Thyroid gland (tissue), 4 donors: Measurements from ENCODE around the gene CD226. TPM values are rescaled to one million over a fixed set of nuclear protein-coding genes. Genes with fewer than 3 reads are reported as not detected.

Experiments used
- DNase-seq, 2 donors: peaks; one replicate each; pipeline ENCODE4 v3.0.0-alpha.2; 2019
- H3K27ac ChIP-seq, 3 donors: fragments of 200-600 bp; sonication (generic); 1 replicate in 2 of 3; 2 replicates in 1 of 3; pipeline ENCODE4 v1.5.1; 2016 to 2019; ENCODE audit warnings: mild to moderate bottlenecking in 1 of 3, moderate library complexity in 1 of 3
- H3K27me3 ChIP-seq: fragments of 200-600 bp; sonication (generic); one replicate; pipeline ENCODE4 v1.5.1; 2019
- H3K36me3 ChIP-seq, 2 donors: fragments of 200-600 bp; sonication (generic); one replicate each; pipeline ENCODE4 v1.5.1; 2016 to 2019
- H3K4me1 ChIP-seq, 2 donors: fragments of 200-600 bp; sonication (generic); one replicate each; pipeline ENCODE4 v1.5.1; 2017 to 2019
- H3K4me3 ChIP-seq, 3 donors: fragments of 200-600 bp; sonication (generic); replicated peaks in 1 of 3; 1 replicate in 2 of 3; 2 replicates in 1 of 3; pipeline ENCODE4 v1.5.1; 2016; ENCODE audit warnings: mild to moderate bottlenecking in 1 of 3
- H3K9me3 ChIP-seq: fragments of 200-600 bp; sonication (generic); one replicate; pipeline ENCODE4 v1.5.1; 2017
- POLR2A ChIP-seq, 2 donors: fragments of 450-650 bp; IDR thresholded peaks; one replicate each; pipeline ENCODE4 v1.6.1; 2017; ENCODE audit warnings: antibody characterized with exemption in 2 of 2, mild to moderate bottlenecking in 2 of 2, moderate library complexity in 1 of 2
- WGBS, 2 donors: methylation state at CpG; one replicate each; pipeline ENCODE4 v1.1.5; 2017; 5-methylcytosine and 5-hydroxymethylcytosine counted together
- intact Hi-C: fragments of 100-400 bp; cut with DNase I; formaldehyde crosslinking; loops from one replicate; pipeline ENCODE4 v1.15.1; 2023
- total RNA-seq, 4 donors: library from RNA; depleted of rRNA; stranded (reverse); fragments of >200 nt; gene quantifications; one replicate each; pipeline ENCODE4 v1.2.3, GENCODE V29; 2016
- TF ChIP-seq, protein P1 (sequence below), 6 experiments: fragments of 200-600 bp in 3 of 6; fragments of 450-650 bp in 3 of 6; sonication (generic) in 3 of 6; IDR thresholded peaks; one replicate each; pipeline ENCODE4 v1.5.1; 2016 to 2019; ENCODE audit warnings: antibody characterized with exemption in 6 of 6, mild to moderate bottlenecking in 2 of 6, inconsistent platforms in 1 of 6, moderate library complexity in 1 of 6

Gene CD226
- total RNA-seq, 4 donors from 2014 or later = 0.98 to 5.6 (median 2.5) TPM

DNA sequence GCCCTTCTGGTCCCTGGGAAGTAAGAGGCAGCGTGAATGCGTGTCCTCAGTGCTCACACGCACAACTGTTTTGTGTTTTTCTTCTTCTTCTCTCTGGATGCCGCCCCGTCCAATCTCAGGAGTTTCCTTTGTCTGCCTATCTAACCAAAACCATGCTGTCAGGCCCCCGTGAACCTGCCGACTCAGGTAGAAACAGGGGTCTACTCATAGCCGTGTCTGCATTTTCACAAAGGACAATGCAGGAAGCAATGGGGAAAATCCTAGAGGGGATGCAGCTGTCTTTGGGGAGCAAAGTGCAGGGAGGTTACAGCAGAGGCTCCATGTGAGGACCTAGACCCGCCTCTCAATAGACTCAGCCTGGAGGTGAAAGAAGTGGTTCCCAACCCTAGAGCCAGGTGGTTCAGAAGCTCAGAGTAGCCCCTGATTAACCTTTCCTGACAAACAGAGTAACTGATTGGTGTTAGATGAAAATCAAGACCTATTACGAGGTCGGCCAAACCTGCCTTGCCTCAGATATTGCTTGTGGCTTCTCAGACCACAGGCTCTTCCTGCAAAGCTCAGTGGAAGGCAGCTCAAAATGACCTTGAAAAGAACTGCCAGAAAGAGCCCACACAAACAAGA, 49.3 kb downstream of the CD226 start:
- H3K36me3 ChIP-seq = no peaks in the 10 kb centered on the region
- no peak for DNase-seq
- H3K27ac ChIP-seq = no peak overlapping the region
- no peak overlapping the region for H3K4me3 ChIP-seq
- H3K4me1 ChIP-seq = no peaks in the 10 kb centered on the region
- no peak for TF ChIP-seq POLR2A (IDR thresholded peaks at IDR 0.05)
- TF ChIP-seq, protein P1, sequence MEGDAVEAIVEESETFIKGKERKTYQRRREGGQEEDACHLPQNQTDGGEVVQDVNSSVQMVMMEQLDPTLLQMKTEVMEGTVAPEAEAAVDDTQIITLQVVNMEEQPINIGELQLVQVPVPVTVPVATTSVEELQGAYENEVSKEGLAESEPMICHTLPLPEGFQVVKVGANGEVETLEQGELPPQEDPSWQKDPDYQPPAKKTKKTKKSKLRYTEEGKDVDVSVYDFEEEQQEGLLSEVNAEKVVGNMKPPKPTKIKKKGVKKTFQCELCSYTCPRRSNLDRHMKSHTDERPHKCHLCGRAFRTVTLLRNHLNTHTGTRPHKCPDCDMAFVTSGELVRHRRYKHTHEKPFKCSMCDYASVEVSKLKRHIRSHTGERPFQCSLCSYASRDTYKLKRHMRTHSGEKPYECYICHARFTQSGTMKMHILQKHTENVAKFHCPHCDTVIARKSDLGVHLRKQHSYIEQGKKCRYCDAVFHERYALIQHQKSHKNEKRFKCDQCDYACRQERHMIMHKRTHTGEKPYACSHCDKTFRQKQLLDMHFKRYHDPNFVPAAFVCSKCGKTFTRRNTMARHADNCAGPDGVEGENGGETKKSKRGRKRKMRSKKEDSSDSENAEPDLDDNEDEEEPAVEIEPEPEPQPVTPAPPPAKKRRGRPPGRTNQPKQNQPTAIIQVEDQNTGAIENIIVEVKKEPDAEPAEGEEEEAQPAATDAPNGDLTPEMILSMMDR (IDR thresholded peaks at IDR 0.05) = no peak
- WGBS, 2 donors = 70 to 76% methylated on average over 11 of the region's 11 CpGs
- H3K9me3 ChIP-seq = no peaks in the 10 kb centered on the region
- H3K27me3 ChIP-seq = no peaks in the 10 kb centered on the region
- intact Hi-C loops = no loop called here

DNA sequence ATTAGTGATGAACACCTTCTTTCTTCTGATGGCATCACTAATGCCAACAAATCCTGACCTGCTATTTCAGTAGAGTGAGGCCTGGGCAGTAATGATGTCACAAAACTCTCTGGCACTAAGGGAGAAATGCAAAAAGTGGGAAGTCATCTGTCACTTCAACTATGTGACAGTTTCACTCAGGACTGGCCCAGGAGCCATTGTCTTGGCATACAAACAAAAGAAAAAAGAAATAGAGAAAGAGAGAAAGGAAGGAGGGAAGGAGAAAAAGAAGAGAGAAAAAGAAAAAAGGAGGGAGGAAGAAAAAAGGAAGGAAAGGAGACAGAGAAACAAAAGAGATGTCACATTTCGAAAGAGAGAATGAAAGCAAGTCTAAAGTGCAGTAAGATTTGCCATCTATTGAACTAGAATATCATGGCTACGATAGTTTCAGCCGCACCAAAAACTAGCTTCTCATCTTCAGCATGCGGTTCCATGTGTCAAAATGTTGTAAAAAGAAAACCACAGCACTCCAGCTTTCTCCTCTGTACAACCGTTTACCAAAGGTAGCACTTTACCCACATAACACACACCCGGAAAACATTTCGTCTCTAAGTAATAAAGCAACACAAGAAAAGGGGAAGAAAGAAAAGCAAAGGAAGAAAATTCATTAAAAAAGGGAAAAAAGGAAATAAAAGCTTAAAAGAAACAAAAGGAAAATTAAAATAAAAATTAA, 50.1 kb downstream of the CD226 start:
- no peak overlapping the region for H3K4me3 ChIP-seq
- WGBS, 2 donors = 89 to 91% methylated on average over 7 of the region's 7 CpGs
- no peaks in the 10 kb centered on the region for H3K36me3 ChIP-seq
- no peaks in the 10 kb centered on the region for H3K4me1 ChIP-seq
- H3K27ac ChIP-seq = no peak overlapping the region
- intact Hi-C loops = no loop called here
- no peaks in the 10 kb centered on the region for H3K9me3 ChIP-seq
- no peak for TF ChIP-seq POLR2A (IDR thresholded peaks at IDR 0.05)
- TF ChIP-seq, protein P1 (IDR thresholded peaks at IDR 0.05) = no peak
- no peak for DNase-seq
- no peaks in the 10 kb centered on the region for H3K27me3 ChIP-seq

DNA sequence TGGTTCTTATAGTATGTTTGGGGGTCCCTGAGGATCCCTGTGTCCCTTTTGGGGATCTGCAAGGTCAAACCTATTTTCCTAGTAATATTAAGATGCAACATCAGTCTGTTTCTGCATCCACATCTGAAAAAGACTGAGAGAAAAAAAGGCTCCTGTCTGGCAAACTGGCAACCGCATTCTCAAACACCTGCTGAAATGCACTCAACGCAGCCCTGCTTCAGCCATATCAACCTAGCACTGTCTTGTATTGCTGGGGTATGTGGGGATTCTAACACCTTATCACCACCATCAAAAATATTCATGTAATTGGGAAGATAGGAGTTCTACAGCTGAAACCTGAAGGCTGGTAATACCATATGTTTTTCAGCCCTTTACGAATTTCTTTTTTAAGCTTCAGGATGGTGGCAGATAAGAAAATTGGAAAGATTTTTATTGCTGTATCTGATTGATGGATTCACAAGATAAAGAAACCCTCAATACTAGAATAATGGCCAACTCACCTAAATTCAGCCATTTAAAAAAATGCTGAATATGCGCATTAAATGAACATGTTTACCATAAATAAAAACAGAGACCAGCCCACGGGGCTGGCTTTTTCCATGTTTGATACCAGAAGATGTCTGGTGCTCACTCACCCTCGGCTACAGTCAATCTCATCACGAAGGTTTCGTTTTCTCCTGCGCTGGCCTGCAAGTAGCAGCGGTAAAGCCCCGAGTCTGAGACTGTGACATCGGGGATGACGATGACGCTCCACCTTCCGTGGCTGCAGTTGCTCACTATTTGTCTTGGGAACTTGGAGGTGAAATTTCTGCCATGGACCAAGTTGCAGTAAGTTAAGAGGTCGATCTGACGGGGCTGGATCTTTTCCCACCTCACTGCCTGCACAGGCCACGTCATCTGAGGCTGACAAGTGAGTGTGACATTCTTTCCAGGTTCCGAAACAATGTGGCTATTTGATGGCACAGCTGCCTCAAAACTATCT, 52.3 kb downstream of the CD226 start:
- Histone ChIP-seq H3K4me1 (no peaks in the 10 kb centered on the region), H3K36me3 (no peaks in the 10 kb centered on the region), H3K27me3 (no peaks in the 10 kb centered on the region), H3K9me3 (no peaks in the 10 kb centered on the region), H3K27ac (no peak overlapping the region), H3K4me3 (no peak overlapping the region)
- no peak for DNase-seq
- no peak for TF ChIP-seq POLR2A (IDR thresholded peaks at IDR 0.05)
- TF ChIP-seq, protein P1 (IDR thresholded peaks at IDR 0.05) = no peak
- 88 to 92% methylated on average over 19 of the region's 19 CpGs for WGBS, 2 donors
- intact Hi-C loops = no loop called here

DNA sequence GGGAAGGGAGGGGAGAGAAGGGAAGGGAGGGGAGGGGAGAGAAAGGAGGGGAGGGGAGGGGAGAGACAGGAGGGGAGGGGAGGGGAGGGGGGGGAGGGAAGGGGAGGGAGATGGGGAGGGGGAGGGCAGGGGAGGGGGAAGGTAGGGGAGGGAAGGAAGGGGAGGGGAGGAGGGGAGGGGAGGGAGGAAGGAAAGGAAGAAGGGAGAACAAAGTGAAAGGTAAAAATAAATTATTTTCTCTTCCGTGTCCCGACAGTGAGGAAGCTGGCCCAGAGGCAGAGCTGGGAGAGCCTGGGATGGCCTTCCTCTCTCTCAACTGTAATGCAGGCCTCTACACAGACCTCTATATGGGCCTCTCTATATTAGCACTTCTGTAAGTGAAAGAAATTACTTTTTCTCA, 53.2 kb downstream of the CD226 start:
- H3K27me3 ChIP-seq = no peaks in the 10 kb centered on the region
- no peak for DNase-seq
- H3K4me3 ChIP-seq = no peak overlapping the region
- TF ChIP-seq, protein P1 (IDR thresholded peaks at IDR 0.05) = no peak
- no peak for TF ChIP-seq POLR2A (IDR thresholded peaks at IDR 0.05)
- no peak overlapping the region for H3K27ac ChIP-seq
- H3K36me3 ChIP-seq = no peaks in the 10 kb centered on the region
- 89 to 97% methylated on average over 2 of the region's 2 CpGs for WGBS, 2 donors
- H3K4me1 ChIP-seq = no peaks in the 10 kb centered on the region
- H3K9me3 ChIP-seq = no peaks in the 10 kb centered on the region
- intact Hi-C loops = no loop called here
